Measurements from ENCODE around the gene KCTD5. TPM values are rescaled to one million over a fixed set of nuclear protein-coding genes. Genes with fewer than 3 reads are reported as not detected.
A peak's percentile ranks its signal among the peaks of the same experiment; 100 is the strongest.

The KCTD5 gene
- polyA plus RNA-seq, 4 donors: 23.4 to 26.4 (median 24.9) TPM

- DNase-seq (ENCODE audit: low read depth in 4 of 4, low spot score in 3 of 4): no peak
Observed at GRCh38 chr16:2745116-2745890, 63.0 kb downstream of the KCTD5 start.

- DNase-seq (ENCODE audit: low read depth in 4 of 4, low spot score in 3 of 4): no peak
Observed at GRCh38 chr16:2745961-2746360, 63.6 kb downstream of the KCTD5 start.

GRCh38 chr16:2748757-2749455, 66.6 kb downstream of the KCTD5 start:
- DNase-seq (ENCODE audit: low read depth in 4 of 4, low spot score in 3 of 4): no peak

GRCh38 chr16:2749476-2749875, 67.2 kb downstream of the KCTD5 start:
- no peak for DNase-seq (ENCODE audit: low read depth in 4 of 4, low spot score in 3 of 4)

- DNase-seq (ENCODE audit: low read depth in 4 of 4, low spot score in 3 of 4): no peak
Observed at GRCh38 chr16:2749936-2750335, 67.6 kb downstream of the KCTD5 start.

- DNase-seq (ENCODE audit: low read depth in 4 of 4, low spot score in 3 of 4): peak in 2 of 4 donors; percentile 17 to 24
Observed at GRCh38 chr16:2751577-2752034, 69.3 kb downstream of the KCTD5 start.

- DNase-seq (ENCODE audit: low read depth in 4 of 4, low spot score in 3 of 4): peak; percentile 94 to 99 (median 95)
Observed at GRCh38 chr16:2752035-2752849, 69.9 kb downstream of the KCTD5 start, which contains the start of gene SRRM2. TSS of gene SRRM2 (plus strand) at chr16:2752638. CDS start at chr16:2756365, 3,727 bp downstream.

- peak; percentile 61 to 76 (median 72) for DNase-seq (ENCODE audit: low read depth in 4 of 4, low spot score in 3 of 4)
Observed at GRCh38 chr16:2752850-2753732, 70.8 kb downstream of the KCTD5 start.

- no peak for DNase-seq (ENCODE audit: low read depth in 4 of 4, low spot score in 3 of 4)
Observed at GRCh38 chr16:2753733-2754020, 71.4 kb downstream of the KCTD5 start.

- DNase-seq (ENCODE audit: low read depth in 4 of 4, low spot score in 3 of 4): no peak
Observed at GRCh38 chr16:2755158-2755557, 72.8 kb downstream of the KCTD5 start.

- no peak for DNase-seq (ENCODE audit: low read depth in 4 of 4, low spot score in 3 of 4)
Observed at GRCh38 chr16:2756288-2757015, 74.1 kb downstream of the KCTD5 start.

GRCh38 chr16:2757344-2757743, 75.0 kb downstream of the KCTD5 start:
- no peak for DNase-seq (ENCODE audit: low read depth in 4 of 4, low spot score in 3 of 4)

Other genes starting within 250 kb of the KCTD5 start
- gene TEDC2, start 222.4 kb upstream of the KCTD5 start, polyA plus RNA-seq (ENCODE audit: insufficient read length in 4 of 4): 10 to 100 TPM in 1 of 4 donors, 1 to 10 TPM in 3; 8.0 to 13.8 (median 9.1) TPM
- gene NTN3, start 211.2 kb upstream of the KCTD5 start, polyA plus RNA-seq (ENCODE audit: insufficient read length in 4 of 4): 1 to 10 TPM; 2.0 to 3.6 (median 2.5) TPM
- 10 to 100 TPM; 15.8 to 20.3 (median 17.9) TPM for gene TBC1D24, start 207.4 kb upstream of the KCTD5 start, polyA plus RNA-seq (ENCODE audit: insufficient read length in 4 of 4)
- gene ATP6V0C, start 168.6 kb upstream of the KCTD5 start, polyA plus RNA-seq (ENCODE audit: insufficient read length in 4 of 4): 100 to 1,000 TPM; 186 to 294 (median 199) TPM
- gene AMDHD2, start 162.2 kb upstream of the KCTD5 start, polyA plus RNA-seq (ENCODE audit: insufficient read length in 4 of 4): 10 to 100 TPM; 19.7 to 33.1 (median 27.1) TPM
- 10 to 100 TPM in 1 of 4 donors, 1 to 10 TPM in 2, not detected in 1; 4.5 to 10.7 (median 7.8) TPM for gene CEMP1, start 151.1 kb upstream of the KCTD5 start, polyA plus RNA-seq (ENCODE audit: insufficient read length in 4 of 4)
- 10 to 100 TPM; 45.7 to 57.3 (median 54.3) TPM for gene PDPK1, start 144.5 kb upstream of the KCTD5 start, polyA plus RNA-seq (ENCODE audit: insufficient read length in 4 of 4)
- gene PRSS27, start 37.7 kb downstream of the KCTD5 start, polyA plus RNA-seq (ENCODE audit: insufficient read length in 4 of 4): 1 to 10 TPM; 1.3 to 2.1 (median 1.4) TPM
- 100 to 1,000 TPM; 477 to 678 (median 529) TPM for gene SRRM2, start 70.1 kb downstream of the KCTD5 start, polyA plus RNA-seq (ENCODE audit: insufficient read length in 4 of 4)
- 100 to 1,000 TPM; 218 to 336 (median 229) TPM for gene ELOB, start 94.8 kb downstream of the KCTD5 start, polyA plus RNA-seq (ENCODE audit: insufficient read length in 4 of 4)
- under 1 TPM; 0.17 to 0.51 (median 0.36) TPM for gene PRSS33, start 105.0 kb downstream of the KCTD5 start, polyA plus RNA-seq (ENCODE audit: insufficient read length in 4 of 4)
- gene PRSS41, start 115.9 kb downstream of the KCTD5 start, polyA plus RNA-seq (ENCODE audit: insufficient read length in 4 of 4): not detected
- gene PRSS21, start 134.7 kb downstream of the KCTD5 start, polyA plus RNA-seq (ENCODE audit: insufficient read length in 4 of 4): under 1 TPM in 3 of 4 donors, not detected in 1; 0.13 to 0.33 (median 0.20) TPM
- under 1 TPM; 0.25 to 0.50 (median 0.33) TPM for gene ZG16B, start 147.8 kb downstream of the KCTD5 start, polyA plus RNA-seq (ENCODE audit: insufficient read length in 4 of 4)
- gene PRSS22, start 175.6 kb downstream of the KCTD5 start, polyA plus RNA-seq (ENCODE audit: insufficient read length in 4 of 4): 1 to 10 TPM; 7.5 to 9.8 (median 8.4) TPM
- gene FLYWCH2, start 200.7 kb downstream of the KCTD5 start, polyA plus RNA-seq (ENCODE audit: insufficient read length in 4 of 4): 10 to 100 TPM; 19.8 to 34.6 (median 25.6) TPM
- 10 to 100 TPM; 19.6 to 25.2 (median 22.3) TPM for gene FLYWCH1, start 229.4 kb downstream of the KCTD5 start, polyA plus RNA-seq (ENCODE audit: insufficient read length in 4 of 4)

Measured in right renal pelvis (tissue), 4 donors.